Cardiac muscle cell (in vitro differentiated cells and primary cell): ENCODE results near the gene ASH1L. TPM values are rescaled to one million over a fixed set of nuclear protein-coding genes. Genes with fewer than 3 reads are reported as not detected.
"Not testable (repeated sequence)": the region's sequence is repeated elsewhere in the genome, so short reads cannot be mapped to it uniquely, and the experiment has no call there.

Experiments
- DNase-seq, 2 donors: peaks; one replicate each; pipeline versions ENCODE4 v3.0.0 to v3.0.0-alpha.2; 2010 to 2017; ENCODE audit warnings: low read depth in 1 of 2, low spot score in 1 of 2
- H3K27ac ChIP-seq: fragments of 200-600 bp; sonication (generic); 2 replicates; pipeline ENCODE4 v1.5.1; 2016
- H3K27me3 ChIP-seq: fragments of 200-600 bp; sonication (generic); 2 replicates; pipeline ENCODE4 v1.6.0; 2016; ENCODE audit warnings: control low read depth
- H3K36me3 ChIP-seq: fragments of 200-600 bp; sonication (generic); 2 replicates; pipeline ENCODE4 v1.5.1; 2016; ENCODE audit warnings: control low read depth
- H3K4me1 ChIP-seq: fragments of 200-600 bp; sonication (generic); 2 replicates; pipeline ENCODE4 v1.8.1; 2017; ENCODE audit warnings: low read depth, mild to moderate bottlenecking, mixed run types
- H3K4me3 ChIP-seq: fragments of 200-600 bp; sonication (generic); 2 replicates; pipeline ENCODE4 v1.5.1; 2016; ENCODE audit warnings: mild to moderate bottlenecking
- H3K9me3 ChIP-seq: fragments of 200-600 bp; sonication (generic); 2 replicates; pipeline ENCODE4 v1.5.1; 2017; ENCODE audit warnings: low read depth, mild to moderate bottlenecking, control low read depth
- CTCF ChIP-seq: IDR thresholded peaks from 2 replicates; pipeline ENCODE4 v1.5.1; 2012; ENCODE audit warnings: low read depth, mild to moderate bottlenecking, low read length
- polyA plus RNA-seq: library from polyadenylated mRNA; unstranded; fragments of >200 nt; fragmentation: Nextera tagmentation; extraction: Ambion mirVana; gene quantifications from 2 replicates; pipeline ENCODE4 v1.2.1, GENCODE V29; 2016
- total RNA-seq: library from RNA; depleted of rRNA; stranded (reverse); fragments of >200 nt; gene quantifications from 2 replicates; pipeline ENCODE4 v1.2.3, GENCODE V29; 2016

The ASH1L gene
- total and polyA plus RNA-seq, 2 experiments from 2014 or later: 25.9 to 31.2 TPM

- Histone ChIP-seq H3K27me3 (peaks cover 42% of the 10 kb centered on the region), H3K27ac (no peak overlapping the region)
- no peak for TF ChIP-seq CTCF
These were observed 265.9 kb downstream of the ASH1L start for GRCh38 chr1:155296661-155297060.

GRCh38 chr1:155295942-155296267 is 266.7 kb downstream of the ASH1L start:
- Histone ChIP-seq H3K27me3 (peaks cover 42% of the 10 kb centered on the region), H3K9me3 (no peaks in the 10 kb centered on the region), H3K27ac (no peak overlapping the region), H3K36me3 (no peaks in the 10 kb centered on the region), H3K4me3 (no peak overlapping the region), H3K4me1 (peaks cover 12% of the 10 kb centered on the region)
- no peak for DNase-seq
- TF ChIP-seq CTCF: no peak

More at GRCh38 chr1:155296661-155297060, 265.9 kb downstream of the ASH1L start:
- peaks cover 12% of the 10 kb centered on the region for H3K4me1 ChIP-seq
- DNase-seq: no peak
- no peak overlapping the region for H3K4me3 ChIP-seq
- no peaks in the 10 kb centered on the region for H3K9me3 ChIP-seq
- H3K36me3 ChIP-seq: no peaks in the 10 kb centered on the region

- no peak for DNase-seq
- TF ChIP-seq CTCF: no peak
- no peaks in the 10 kb centered on the region for H3K9me3 ChIP-seq
- H3K4me3 ChIP-seq: no peak overlapping the region
- peaks cover 42% of the 10 kb centered on the region for H3K27me3 ChIP-seq
- H3K27ac ChIP-seq: no peak overlapping the region
- no peaks in the 10 kb centered on the region for H3K36me3 ChIP-seq
- peaks cover 12% of the 10 kb centered on the region for H3K4me1 ChIP-seq
These were observed 267.2 kb downstream of the ASH1L start for GRCh38 chr1:155295183-155295941.

GRCh38 chr1:155294520-155295182 is 268.0 kb downstream of the ASH1L start:
- no peak for DNase-seq
- H3K9me3 ChIP-seq: no peaks in the 10 kb centered on the region
- H3K27me3 ChIP-seq: peaks cover 42% of the 10 kb centered on the region
- no peak for TF ChIP-seq CTCF
- H3K4me3 ChIP-seq: no peak overlapping the region
- peaks cover 12% of the 10 kb centered on the region for H3K4me1 ChIP-seq
- no peak overlapping the region for H3K27ac ChIP-seq
- no peaks in the 10 kb centered on the region for H3K36me3 ChIP-seq

GRCh38 chr1:155293086-155293749 is 269.4 kb downstream of the ASH1L start:
- H3K27ac ChIP-seq: no peak overlapping the region
- peaks cover 42% of the 10 kb centered on the region for H3K27me3 ChIP-seq
- H3K4me3 ChIP-seq: no peak overlapping the region
- no peak for TF ChIP-seq CTCF
- H3K4me1 ChIP-seq: peaks cover 12% of the 10 kb centered on the region
- DNase-seq: no peak
- H3K36me3 ChIP-seq: no peaks in the 10 kb centered on the region
- no peaks in the 10 kb centered on the region for H3K9me3 ChIP-seq

- peaks cover 37% of the 10 kb centered on the region for H3K27me3 ChIP-seq
- not testable (repeated sequence) for H3K4me1 ChIP-seq, H3K27ac ChIP-seq, H3K36me3 ChIP-seq, DNase-seq, H3K9me3 ChIP-seq, H3K4me3 ChIP-seq
These were observed 271.6 kb downstream of the ASH1L start for GRCh38 chr1:155291006-155291405.
